ENCODE measurements around the gene COX14.
"Not testable (repeated sequence)": the region's sequence is repeated elsewhere in the genome, so short reads cannot be mapped to it uniquely, and the experiment has no call there.

The COX14 gene

DNA sequence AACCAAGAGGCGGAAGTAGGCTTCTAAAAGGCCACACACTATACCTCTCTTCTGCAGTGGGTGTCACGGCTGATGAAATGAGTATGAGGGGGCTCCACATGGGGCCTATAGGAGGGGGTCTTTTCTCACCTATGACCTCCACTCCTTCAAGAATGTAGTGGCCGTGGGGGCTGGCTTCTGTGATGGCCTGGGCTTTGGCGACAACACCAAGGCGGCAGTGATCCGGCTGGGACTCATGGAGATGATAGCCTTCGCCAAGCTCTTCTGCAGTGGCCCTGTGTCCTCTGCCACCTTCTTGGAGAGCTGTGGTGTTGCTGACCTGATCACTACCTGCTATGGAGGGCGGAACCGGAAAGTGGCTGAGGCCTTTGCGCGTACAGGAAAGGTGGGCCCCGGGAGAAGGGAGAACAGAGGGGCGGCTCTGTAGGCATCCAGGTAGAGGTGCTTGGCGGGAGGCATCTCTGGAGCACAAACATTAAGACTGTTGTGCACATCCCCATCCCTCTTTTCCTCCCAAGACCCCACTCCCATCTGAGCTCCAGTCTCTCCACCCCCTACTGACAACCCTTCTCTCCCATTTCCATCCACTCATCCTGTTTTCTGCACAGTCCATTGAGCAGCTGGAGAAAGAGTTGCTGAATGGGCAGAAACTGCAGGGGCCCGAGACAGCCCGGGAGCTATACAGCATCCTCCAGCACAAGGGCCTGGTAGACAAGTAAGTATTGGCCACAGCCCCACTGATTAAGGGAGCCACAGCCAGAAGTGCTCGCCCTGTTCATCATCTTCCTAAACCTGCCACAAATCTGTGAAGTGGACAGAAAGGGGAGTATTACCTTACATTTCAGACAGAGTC lies 4.4 kb upstream of the COX14 start:
- no peak for DNase-seq (ENCODE audit: low read depth)

DNA sequence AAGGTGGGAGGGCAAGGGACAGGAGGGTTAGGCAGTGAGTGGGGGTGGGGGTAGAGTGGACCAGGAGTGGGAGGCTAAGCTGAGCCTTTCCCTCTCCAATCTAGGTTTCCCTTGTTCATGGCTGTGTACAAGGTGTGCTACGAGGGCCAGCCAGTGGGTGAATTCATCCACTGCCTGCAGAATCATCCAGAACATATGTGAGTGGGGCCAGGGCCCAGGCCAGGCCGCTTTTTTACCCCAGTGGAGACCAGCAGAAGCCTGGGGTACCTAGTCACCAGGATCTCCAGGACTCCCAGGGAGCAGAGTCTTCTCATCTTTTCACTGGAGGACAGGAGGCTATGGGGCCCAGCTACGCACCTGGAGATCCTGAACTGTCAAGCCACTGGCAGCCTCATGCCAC lies 2.7 kb upstream of the COX14 start:
- no peak for DNase-seq (ENCODE audit: low read depth)

DNA sequence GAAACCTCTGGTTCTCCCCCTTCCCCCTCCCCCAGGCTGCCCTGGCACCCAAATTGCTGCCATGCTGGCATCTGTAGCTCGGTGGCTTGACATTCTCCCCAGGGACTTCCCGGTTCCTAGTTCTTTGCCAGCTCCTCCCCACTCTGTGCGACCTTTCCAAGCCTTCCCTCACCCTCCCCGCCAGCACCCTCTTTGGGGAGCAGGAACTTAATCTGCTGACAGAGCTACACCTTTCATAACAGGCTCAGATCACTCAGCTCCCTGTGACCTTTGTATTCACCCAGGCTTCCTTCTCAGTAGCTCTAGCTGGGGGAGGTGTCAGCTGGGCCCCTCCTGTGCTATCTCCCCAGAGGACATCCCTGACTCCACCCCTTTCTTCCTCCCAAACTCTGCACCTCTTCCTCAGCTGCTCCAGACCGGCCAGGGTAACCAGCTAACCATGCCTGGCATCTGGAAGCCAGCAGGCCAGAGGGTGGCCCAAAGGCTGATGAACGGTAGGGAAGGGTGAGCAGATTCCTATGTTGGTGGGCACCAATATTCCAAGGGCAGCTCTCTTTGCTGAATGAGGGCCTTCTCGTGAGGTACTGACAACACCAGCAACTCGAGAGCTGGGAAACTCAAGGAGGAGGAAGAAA lies 1.8 kb upstream of the COX14 start:
- DNase-seq (ENCODE audit: low read depth): no peak

DNA sequence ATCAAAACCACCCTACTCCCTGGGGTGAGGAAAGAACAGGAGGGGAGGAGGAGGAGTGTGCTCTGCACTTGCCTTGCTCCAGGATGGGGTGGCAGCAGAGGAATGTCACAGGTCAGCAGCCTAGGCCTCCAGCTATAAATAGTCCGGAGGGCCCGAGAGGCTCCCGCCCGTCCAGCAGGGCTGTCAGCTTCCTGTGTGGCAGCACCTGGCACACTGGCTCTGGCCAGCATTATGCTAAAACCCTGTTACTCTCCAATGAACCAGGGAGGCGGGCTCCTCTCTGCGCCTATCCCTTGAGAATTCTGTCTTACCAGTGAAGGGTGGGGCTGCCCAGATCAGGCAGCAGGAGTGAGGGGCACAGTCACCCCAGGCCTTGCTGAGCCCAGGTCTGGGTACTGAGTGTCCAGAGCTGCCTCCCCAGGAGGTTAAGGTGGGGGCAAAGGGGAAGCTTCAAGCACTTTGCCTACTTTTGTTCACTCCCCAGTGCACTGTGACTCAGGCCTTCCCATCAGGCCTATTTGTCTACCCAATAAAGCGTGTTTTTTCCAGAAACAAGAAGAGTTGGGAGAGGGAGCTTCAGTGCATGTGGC lies 1.2 kb upstream of the COX14 start:
- DNase-seq (ENCODE audit: low read depth): no peak

DNA sequence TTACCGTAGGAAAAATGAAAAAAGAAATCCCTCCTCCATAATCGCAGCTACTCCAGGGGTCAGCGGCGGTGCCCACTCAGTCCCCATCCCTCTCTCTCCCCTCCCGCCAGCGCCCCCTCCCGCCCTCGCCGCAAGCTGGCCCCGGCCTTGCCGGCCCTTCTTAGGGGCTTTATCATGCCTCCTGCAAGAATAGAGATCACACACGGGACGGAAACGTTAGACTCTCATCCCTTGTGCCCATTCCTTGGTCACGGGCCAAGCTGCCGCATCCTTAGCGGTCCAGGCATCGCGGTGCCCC lies 692 bp upstream of the COX14 start:
- no peak for DNase-seq (ENCODE audit: low read depth)

DNA sequence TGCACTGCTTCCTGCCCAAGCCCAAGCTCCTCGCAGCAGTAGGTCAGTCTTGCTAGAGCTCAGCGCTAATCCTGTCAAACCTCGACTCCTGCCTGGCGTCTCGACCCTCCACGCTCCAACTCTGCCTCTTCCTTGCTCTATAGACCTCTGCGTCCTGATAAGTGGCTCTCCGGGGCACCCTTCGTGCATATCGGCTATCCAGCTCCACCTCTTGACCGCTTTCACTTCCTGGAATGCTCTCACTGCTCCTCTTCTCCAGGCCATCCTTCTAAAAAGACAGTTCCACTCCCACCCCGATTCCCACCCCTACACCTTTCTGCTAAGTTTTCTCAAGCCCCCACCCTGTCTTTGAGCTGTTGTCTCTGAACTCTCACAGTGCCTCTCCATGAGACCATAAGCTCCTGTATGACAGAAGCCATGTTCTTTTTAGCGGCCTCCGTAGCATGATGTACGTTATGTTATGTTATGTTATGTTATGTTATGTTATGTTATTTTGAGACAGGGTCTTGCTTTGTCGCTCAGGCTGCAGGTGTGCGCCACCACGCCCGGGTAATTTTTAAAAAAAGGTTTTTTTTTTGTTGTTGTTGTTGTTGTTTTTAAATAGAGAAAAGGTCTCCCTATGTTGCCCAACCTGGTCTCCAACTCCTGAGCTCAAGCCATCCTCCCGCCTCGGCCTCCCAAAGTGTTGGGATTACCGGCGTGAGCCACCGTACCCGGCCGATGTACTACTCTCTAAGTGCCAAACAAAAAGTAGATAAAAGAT lies 601 bp downstream of the COX14 start:
- DNase-seq (ENCODE audit: low read depth): no peak

DNA sequence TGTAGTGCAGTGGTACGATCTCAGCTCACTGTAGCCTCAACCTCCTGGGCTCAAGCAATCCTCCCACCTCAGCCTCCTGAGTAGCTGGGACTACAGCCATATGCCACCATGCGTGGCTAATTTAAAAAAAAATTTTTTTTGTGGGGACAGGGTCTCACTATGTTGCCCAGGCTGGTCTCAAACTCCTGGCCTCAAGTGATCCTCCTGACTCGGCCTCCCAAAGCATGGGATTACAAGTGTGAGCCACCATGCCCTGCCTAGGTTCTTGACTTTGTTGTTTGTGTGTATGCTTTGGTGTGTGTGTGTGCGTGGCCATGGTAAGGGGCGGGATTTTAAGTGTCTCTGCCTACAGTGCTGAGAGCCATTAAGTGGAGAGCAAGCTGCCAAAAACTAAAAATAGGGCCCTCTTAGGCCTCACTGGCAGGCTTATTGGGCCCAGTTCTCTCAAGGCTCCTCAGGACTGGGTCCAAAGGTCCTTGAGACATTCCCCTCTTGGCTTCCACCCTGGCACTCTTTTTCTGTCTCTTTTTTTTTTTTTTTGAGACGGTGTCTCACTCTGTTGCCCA lies 5.1 kb downstream of the COX14 start:
- DNase-seq (ENCODE audit: low read depth): no peak

DNA sequence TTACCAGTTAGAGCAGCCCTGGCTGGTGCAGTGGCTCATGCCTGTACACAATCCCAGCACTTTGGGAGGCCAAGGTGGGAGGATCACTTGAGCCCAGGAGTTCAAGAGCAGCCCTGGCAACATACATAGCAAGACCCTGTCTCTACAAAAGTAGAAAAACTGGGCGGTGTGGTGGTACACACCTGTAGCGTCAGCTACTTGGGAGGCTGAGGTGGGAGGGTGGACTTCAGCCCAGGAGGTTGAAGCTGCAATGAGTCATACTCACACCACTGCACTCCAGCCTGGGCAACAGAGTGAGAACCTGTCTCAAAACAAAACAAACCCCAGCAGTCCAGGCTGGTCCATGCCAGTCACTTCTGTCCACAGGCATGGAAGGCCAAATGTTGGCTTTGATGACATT lies 7.4 kb downstream of the COX14 start:
- no peak for DNase-seq (ENCODE audit: low read depth)

DNA sequence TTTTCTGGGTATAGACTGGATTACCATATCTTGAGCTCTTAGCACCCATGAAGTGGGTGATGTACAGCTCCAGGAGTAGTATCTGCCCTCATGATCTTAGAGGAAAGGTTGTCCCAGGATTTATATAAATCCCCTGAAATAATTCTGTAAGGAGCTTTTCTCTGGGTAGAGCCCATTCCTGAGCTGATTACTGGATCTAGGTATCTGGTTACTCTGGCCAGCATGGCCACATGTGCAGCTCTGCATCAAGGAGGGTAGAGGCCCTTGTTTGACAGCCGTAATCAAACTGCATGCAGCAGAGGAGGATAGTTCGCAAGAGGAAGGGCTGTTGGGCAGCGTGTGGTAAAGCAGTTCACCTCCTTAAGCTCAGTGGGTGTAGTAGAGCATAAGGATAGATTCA lies 8.5 kb downstream of the COX14 start:
- DNase-seq (ENCODE audit: low read depth): no peak

DNA sequence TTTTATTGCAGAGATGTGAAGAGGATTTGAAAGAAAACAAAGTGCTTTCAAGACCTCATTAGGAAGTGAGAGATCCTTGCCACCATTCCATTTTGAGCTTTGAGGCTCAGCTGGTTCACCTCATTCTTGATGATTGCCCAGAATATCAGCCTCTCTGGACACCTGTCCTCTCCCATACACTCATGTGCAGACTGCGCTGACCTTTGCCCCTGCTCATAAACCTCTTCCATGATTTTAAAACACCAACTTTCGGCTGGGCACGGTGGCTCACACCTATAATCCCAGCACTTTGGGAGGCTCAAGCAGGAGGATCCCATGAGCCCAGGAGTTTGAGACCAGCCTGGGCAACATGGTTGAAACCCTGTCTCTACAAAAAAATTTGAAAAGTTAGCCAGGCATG lies 8.9 kb downstream of the COX14 start:
- no peak for DNase-seq (ENCODE audit: low read depth)

DNA sequence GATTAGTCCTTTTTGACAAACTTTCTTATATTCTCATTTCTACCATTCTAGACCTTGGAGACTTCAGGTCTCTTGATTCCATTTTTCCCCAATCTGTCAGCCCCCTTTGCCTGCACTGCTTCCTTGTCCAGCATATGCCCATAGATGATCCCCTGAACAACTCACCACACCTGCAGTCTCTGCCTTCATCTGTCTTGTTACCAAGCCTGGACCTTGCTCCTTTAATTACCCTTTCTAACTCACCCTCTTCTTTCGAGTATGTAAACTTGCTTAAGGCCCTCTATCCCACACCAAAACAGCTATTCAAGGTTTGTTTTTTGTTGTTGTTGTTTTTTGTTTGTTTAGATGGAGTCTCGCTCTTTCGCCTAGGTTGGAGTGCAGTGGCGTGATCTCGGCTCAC lies 9.6 kb downstream of the COX14 start:
- no peak for DNase-seq (ENCODE audit: low read depth)

DNA sequence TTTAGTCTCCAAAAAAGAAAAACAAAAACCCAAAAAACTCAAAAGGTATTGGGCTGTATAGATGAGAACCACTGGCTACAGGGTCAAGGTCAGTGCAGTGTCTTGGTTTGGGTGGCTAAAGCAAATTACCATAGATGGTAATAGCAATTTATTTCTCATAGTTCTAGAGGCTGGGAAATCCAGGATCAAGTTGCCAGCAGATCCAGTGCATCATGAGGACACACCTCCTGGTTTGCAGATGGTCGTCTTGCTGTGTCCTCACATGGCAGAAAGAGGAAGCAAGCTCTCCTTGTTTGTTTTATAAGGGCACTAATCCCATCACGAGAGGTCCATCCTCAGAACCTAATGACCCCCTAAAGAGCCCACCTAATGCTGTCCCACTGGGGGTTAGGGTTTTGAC lies 11.2 kb downstream of the COX14 start:
- DNase-seq (ENCODE audit: low read depth): no peak

DNA sequence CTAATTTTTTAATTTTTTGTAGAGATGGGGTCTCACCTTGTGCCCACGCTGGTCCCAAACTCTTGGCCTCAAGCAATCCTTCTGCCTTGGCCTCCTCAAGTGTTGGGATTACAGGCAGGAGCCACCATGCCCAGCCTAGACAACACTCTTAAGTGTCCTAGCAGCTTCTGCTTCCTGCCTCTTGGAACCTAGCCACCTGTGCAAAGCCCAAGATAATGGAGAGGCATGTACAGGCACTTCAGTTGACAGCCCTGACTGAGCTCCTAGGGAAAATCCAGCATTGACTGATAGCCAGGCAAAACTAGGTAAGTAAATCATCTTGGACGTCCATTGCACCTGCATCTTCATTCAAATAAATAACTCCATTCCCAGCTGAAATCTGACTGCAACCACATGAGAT lies 15.5 kb downstream of the COX14 start:
- DNase-seq (ENCODE audit: low read depth): no peak

DNA sequence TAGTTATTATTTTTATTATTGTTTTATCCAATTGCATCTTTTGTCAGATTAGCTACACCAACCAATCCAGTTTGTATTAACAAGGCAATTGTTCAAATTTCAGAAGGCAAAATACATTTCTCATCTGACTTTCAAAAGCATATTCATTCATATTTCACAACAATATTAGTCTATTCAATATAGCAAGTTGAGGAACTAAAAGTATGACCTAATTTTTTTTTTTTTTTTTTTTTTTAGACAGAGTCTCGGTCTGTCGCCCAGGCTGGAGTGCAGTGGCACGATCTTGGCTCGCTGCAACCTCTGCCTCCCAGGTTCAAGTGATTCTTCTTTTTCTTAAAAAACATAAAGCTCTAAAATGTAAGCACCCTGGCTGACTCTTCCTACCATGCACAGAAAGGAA lies 17.3 kb downstream of the COX14 start:
- DNase-seq (ENCODE audit: low read depth): no peak

DNA sequence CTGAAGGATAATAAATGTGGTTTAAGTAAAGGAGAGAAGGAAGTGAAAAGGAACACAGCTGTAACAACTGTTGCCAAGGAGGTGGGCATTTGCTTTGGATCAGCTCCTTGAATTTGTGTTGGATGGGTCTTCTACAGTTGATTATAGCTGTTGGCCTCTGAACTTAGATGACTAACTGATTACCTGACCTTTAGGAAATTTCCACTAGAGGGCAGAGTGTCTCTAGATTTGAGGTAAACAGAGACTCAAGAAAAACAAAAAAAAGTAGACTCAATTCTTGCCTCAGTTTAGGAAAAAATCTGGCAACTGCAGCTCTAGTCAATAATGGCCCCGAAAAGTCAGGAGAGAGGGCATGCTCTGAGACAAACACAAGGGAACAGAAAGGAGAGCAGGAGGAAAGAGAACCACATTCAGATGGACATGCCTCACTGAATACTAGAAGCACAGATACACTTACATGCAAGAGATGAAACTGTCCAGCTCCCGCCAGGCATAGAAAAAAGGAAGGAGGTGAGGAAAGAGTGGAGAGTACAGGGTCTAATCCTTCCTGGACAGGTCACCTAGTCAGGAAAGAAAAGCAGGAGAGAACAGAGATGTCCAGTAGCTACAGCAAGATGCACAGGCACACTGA lies 20.6 kb downstream of the COX14 start:
- DNase-seq (ENCODE audit: low read depth): peak; percentile 56

DNA sequence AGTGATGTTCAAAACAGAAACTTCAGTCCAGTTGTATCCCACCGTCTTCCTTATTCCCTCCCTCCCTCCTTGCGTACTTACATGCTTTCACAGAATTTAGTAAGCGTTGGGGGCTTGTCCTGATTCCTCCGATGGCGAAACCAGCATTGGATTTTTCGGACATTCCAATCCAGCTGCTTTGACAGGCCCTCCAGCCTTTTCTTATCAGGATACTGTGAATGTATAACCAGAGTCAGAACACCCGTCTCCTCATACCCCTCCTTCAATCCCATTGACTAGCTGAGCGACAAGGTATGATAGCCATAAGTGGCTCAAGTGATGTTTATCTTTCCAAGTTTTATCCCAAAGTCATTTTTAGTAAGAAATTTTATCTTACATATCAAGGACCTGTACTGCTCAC lies 31.0 kb downstream of the COX14 start:
- no peak for DNase-seq (ENCODE audit: low read depth)

DNA sequence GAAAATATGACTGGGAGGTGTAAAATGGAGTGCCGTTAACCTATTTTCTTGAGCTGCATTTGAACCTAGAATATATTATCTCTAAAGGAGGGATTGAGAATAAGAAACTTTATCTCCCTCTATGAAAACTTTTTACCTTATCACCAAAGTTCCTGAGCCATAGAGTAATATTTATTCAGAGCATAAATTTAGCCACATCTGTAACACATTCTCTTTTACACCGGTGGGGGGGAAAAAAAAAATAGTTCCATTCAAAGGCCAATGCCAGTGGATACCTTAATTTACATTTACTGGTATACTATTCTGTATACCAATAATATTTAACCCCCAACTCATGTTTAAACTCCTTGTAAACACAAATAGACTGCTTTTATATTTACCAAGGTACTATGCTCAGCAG lies 33.4 kb downstream of the COX14 start:
- DNase-seq (ENCODE audit: low read depth): no peak

DNA sequence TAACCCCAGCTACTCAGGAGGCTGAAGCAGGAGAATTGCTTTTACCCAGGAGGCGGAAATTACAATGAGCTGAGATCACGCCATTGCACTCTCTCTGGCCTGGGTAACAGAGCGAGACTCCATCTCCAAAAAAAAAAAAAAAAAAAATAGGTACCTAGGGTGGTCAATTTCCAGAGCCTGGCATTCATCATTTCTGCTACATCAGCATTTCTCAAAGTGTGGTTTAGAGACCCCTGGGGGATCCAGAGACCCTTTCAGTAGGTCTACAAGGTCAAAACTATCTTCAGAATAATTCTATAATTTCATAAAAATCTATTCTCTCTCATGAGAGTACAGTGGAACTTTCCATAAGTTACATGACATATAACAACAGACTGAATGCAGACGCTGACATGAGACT lies 35.2 kb downstream of the COX14 start:
- no peak for DNase-seq (ENCODE audit: low read depth)

DNA sequence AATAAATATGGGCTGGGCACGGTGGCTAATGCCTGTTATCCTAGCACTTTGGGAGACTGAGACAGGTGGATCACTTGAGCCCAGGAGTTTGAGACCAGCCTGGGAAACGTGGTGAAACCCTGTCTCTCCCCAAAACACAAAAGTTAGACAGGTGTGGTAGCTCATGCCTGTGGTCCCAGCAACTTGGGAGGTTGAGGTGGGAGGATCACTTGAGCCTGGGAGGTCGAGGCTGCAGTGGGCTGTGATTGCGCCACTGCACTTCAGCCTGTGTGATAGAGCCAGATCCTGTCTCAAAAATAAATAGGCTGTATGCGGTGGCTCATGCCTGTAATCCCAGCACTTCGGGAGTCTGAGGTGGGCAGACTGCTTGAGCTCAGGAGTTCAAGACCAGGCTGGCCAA lies 36.0 kb downstream of the COX14 start:
- DNase-seq (ENCODE audit: low read depth): not testable (repeated sequence)

DNA sequence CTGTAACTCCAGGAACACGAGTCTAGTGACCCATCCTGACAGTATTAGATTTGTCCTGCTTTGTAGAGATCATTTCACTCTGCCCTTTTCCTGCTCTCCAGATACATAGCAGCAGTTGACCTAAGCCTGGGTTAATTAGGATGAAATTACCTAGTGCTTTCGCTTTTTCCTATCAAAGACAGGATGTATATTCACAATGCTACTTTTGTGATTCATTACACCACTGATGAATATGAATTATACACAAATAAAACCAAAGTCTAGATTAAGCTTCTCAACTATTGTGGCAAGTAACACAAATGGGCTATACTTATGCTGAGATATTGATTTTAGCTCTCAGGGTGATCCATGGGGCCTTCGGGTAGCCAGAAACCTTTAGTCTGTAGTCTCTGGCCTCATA lies 37.3 kb downstream of the COX14 start:
- no peak for DNase-seq (ENCODE audit: low read depth)

DNA sequence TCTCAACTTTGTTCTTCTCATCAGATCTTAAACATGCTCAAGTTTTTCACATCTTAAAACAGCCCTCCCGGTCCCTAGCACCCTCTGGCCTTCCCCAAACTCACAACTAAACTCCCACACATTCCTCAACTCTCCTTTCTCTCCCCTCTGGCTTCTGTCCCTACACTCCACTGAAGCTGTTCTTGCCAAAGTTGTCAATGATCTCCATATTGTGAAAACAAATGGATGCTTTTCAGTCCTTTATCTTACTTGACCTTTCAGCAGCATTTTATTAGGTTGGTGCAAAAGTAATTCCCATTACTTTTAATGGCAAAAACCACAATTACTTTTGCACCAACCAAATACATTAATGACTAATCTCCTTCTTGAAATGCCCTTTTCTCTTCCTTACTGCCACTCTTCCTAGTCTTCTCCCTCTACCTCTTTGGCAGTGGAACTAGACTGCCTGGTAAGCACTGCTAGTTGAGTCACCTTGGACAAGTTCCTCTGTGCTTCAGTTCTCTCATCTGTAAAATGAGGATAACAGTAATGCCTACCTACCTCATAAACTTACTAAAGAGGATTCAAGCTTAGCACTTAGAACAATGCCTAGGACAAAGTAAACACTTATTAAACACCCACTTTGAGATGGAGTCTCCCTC lies 39.1 kb downstream of the COX14 start:
- no peak for DNase-seq (ENCODE audit: low read depth)

DNA sequence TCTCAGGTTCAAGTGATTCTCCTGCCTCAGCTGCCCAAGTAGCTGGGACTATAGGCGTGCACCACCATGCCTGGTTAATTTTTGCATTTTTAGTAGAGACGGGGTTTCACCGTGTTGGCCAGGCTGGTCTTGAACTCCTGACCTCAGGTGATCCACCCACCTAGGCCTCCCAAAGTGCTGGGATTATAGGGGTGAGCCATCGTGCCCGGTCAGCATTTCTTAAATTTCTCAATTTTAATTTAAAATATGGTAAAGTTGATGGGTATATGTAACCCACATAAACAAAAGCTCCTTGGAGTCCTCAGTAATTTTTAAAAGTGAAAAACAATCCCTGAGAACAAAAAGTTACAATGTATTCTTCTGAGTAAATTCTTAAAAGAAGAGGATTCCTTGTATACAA lies 42.9 kb downstream of the COX14 start:
- not testable (repeated sequence) for DNase-seq (ENCODE audit: low read depth)
